HCT116 (cell line): ENCODE results near the gene RPAP3. TPM values are rescaled to one million over a fixed set of nuclear protein-coding genes. Genes with fewer than 3 reads are reported as not detected.

ENCODE experiments used
- ATAC-seq: fragments of 200-7000 bp; cut with Tn5 transposase; 2 replicates; pipeline ENCODE4 v1.9.1; 2020; ENCODE audit warnings: mild to moderate bottlenecking, moderate library complexity
- Bru-seq: library from RNA; stranded (reverse); fragments of 400-500 nt; gene quantifications from one replicate; lab custom pipeline; 2021; lab: Mats Ljungman, UMichigan
- BruChase-seq, 2 experiments: library from RNA; stranded (reverse); fragments of 400-500 nt; gene quantifications; one replicate each; lab custom pipeline; 2021; lab: Mats Ljungman, UMichigan
- BruUV-seq: library from RNA; stranded (reverse); fragments of 400-500 nt; replicated peaks from 2 replicates; lab custom pipeline; 2021; lab: Mats Ljungman, UMichigan
- CTCF ChIA-PET: fragments of 300-600 bp; sonication (Branson Sonifier 250); formaldehyde crosslinking; loops from one replicate; lab custom pipeline; 2021; ENCODE audit warnings: antibody characterized with exemption; lab: Charles Lee
- POLR2A ChIA-PET: fragments of 300-600, 350-600 bp; sonication (Branson Sonifier 250); formaldehyde crosslinking; loops from one replicate; lab custom pipeline; 2021; ENCODE audit warnings: antibody characterized with exemption; lab: Charles Lee
- RAD21 ChIA-PET, 2 experiments: fragments of 300-600 bp; sonication (Branson Sonifier 250); formaldehyde crosslinking; loops; one replicate each; lab custom pipeline; 2023; ENCODE audit warnings: low total read pairs in 2 of 2; ENCODE audit not compliant: uncharacterized antibody in 2 of 2, unreplicated experiment in 2 of 2, low non-redundant PET in 1 of 2; lab: Charles Lee
- DNase-seq: peaks from one replicate; pipeline ENCODE4 v3.0.0-alpha.2; 2010; ENCODE audit warnings: low read depth, low spot score
- H2AFZ ChIP-seq: fragments of 200-600 bp; shearing (Covaris generic), sonication (generic); 2 replicates; pipeline ENCODE4 v1.6.1; 2017; ENCODE audit warnings: low read depth, mixed run types, mixed read lengths, antibody characterized with exemption, low read length; ENCODE audit not compliant: poor library complexity, severe bottlenecking
- H3K27ac ChIP-seq: 2 replicates; pipeline ENCODE4 v1.5.1; 2012; ENCODE audit warnings: low read depth, low read length
- H3K27me3 ChIP-seq: fragments of 200-600 bp; sonication (generic); 2 replicates; pipeline ENCODE4 v1.6.1; 2016; ENCODE audit warnings: mixed run types, low read length, mixed read lengths; ENCODE audit not compliant: insufficient read depth
- H3K36me3 ChIP-seq, 2 experiments: fragments of 200-500 bp in 1 of 2; fragments of 200-600 bp in 1 of 2; sonication (Bioruptor generic) in 1 of 2; sonication (generic) in 1 of 2; 2 replicates each; pipeline versions ENCODE4 v1.5.1 to v1.6.1; 2014 to 2016; ENCODE audit warnings: low read length in 2 of 2, inconsistent platforms in 1 of 2, mixed read lengths in 1 of 2, mixed run types in 1 of 2; ENCODE audit not compliant: insufficient read depth in 2 of 2, control insufficient read depth in 1 of 2
- H3K4me1 ChIP-seq, 2 experiments: fragments of 200-600 bp in 1 of 2; sonication (generic) in 1 of 2; 2 replicates each; pipeline versions ENCODE4 v1.5.1 to v1.6.1; 2012 to 2017; ENCODE audit warnings: low read length in 2 of 2, inconsistent platforms in 1 of 2, mild to moderate bottlenecking in 1 of 2, mixed read lengths in 1 of 2, mixed run types in 1 of 2, moderate library complexity in 1 of 2; ENCODE audit not compliant: insufficient read depth in 2 of 2, control insufficient read depth in 1 of 2
- H3K4me2 ChIP-seq: fragments of 200-600 bp; sonication (generic); 2 replicates; pipeline ENCODE4 v1.6.1; 2017; ENCODE audit warnings: mixed run types, low read length, mixed read lengths
- H3K4me3 ChIP-seq, 2 experiments: fragments of 200-600 bp in 1 of 2; sonication (generic) in 1 of 2; replicated peaks in 1 of 2; 2 replicates each; pipeline ENCODE4 v1.5.1; 2011 to 2016; ENCODE audit warnings: low read length in 2 of 2, control low read depth in 1 of 2, low read depth in 1 of 2, mild to moderate bottlenecking in 1 of 2, mixed read lengths in 1 of 2, mixed run types in 1 of 2
- H3K79me2 ChIP-seq: fragments of 200-600 bp; sonication (generic); 2 replicates; pipeline ENCODE4 v1.6.1; 2017; ENCODE audit warnings: mild to moderate bottlenecking, mixed run types, low read length, moderate library complexity, mixed read lengths; ENCODE audit not compliant: insufficient read depth
- H3K9ac ChIP-seq: fragments of 200-600 bp; sonication (generic); 2 replicates; pipeline ENCODE4 v1.6.1; 2016; ENCODE audit warnings: low read length, mixed read lengths
- H3K9me2 ChIP-seq: fragments of 200-600 bp; sonication (generic), shearing (Covaris generic); 2 replicates; pipeline ENCODE4 v1.6.1; 2017; ENCODE audit warnings: mixed run types, mild to moderate bottlenecking, moderate library complexity; ENCODE audit not compliant: insufficient read depth
- H3K9me3 ChIP-seq, 2 experiments: fragments of 200-500 bp in 1 of 2; fragments of 200-600 bp in 1 of 2; sonication (Bioruptor generic) in 1 of 2; sonication (generic) in 1 of 2; 2 replicates each; pipeline ENCODE4 v1.6.1; 2014 to 2017; ENCODE audit warnings: low read length in 2 of 2, mixed read lengths in 2 of 2, inconsistent platforms in 1 of 2, low read depth in 1 of 2, mild to moderate bottlenecking in 1 of 2, mixed run types in 1 of 2, moderate library complexity in 1 of 2; ENCODE audit not compliant: control insufficient read depth in 1 of 2, insufficient read depth in 1 of 2
- H4K20me1 ChIP-seq: fragments of 200-600 bp; sonication (generic), shearing (Covaris generic); 2 replicates; pipeline ENCODE4 v1.6.1; 2017; ENCODE audit warnings: mixed run types, mild to moderate bottlenecking, moderate library complexity; ENCODE audit not compliant: insufficient read depth
- CEBPB ChIP-seq: IDR thresholded peaks from 2 replicates; pipeline ENCODE4 v1.6.1; 2012; ENCODE audit warnings: low read depth
- EGR1 ChIP-seq: IDR thresholded peaks from 2 replicates; pipeline ENCODE4 v1.6.1; 2012; ENCODE audit warnings: low read depth
- ELF1 ChIP-seq: IDR thresholded peaks from 2 replicates; pipeline ENCODE4 v1.6.1; 2012; ENCODE audit warnings: low read depth, borderline replicate concordance
- EZH2phosphoT487 ChIP-seq: fragments of 200-600 bp; IDR thresholded peaks from 2 replicates; pipeline ENCODE4 v1.6.1; 2018; ENCODE audit warnings: antibody characterized with exemption, borderline replicate concordance
- FOSL1 ChIP-seq: IDR thresholded peaks from 2 replicates; pipeline ENCODE4 v1.6.1; 2012; ENCODE audit warnings: low read depth
- JUND ChIP-seq: IDR thresholded peaks from 2 replicates; pipeline ENCODE4 v1.6.1; 2012
- RAD21 ChIP-seq: IDR thresholded peaks from 2 replicates; pipeline ENCODE4 v1.6.1; 2012; ENCODE audit warnings: low read depth, mild to moderate bottlenecking
- SIN3A ChIP-seq: IDR thresholded peaks from 2 replicates; pipeline ENCODE4 v1.6.1; 2012; ENCODE audit warnings: low read depth
- ZFX ChIP-seq: fragments of 450-650 bp; IDR thresholded peaks from 2 replicates; pipeline ENCODE4 v1.6.1; 2017
- ZNF274 ChIP-seq: fragments of 200-500 bp; sonication (Bioruptor generic); IDR thresholded peaks from 2 replicates; pipeline ENCODE4 v1.6.1; 2014; ENCODE audit warnings: mild to moderate bottlenecking, low read depth, low read length, inconsistent platforms
- intact Hi-C: fragments of 100-400 bp; cut with micrococcal nuclease; formaldehyde crosslinking; loops from 2 replicates; pipeline ENCODE4 v1.10.0; 2022
- long read RNA-seq: library from polyadenylated mRNA; unstranded; transcript quantifications from one replicate; pipeline ENCODE4 v2.0.0, GENCODE V29; 2021; ENCODE audit not compliant: unreplicated experiment
- polyA plus RNA-seq: library from polyadenylated mRNA; unstranded; fragments of >200 nt; gene quantifications from 2 replicates; pipeline ENCODE4 v1.2.1, GENCODE V29; 2012; ENCODE audit warnings: missing spikeins
- total RNA-seq: library from RNA; stranded (reverse); gene quantifications from one replicate; pipeline ENCODE4 v1.2.1, GENCODE V29; 2021; ENCODE audit not compliant: unreplicated experiment
- TF ChIP-seq, protein P1 (sequence below): IDR thresholded peaks from 2 replicates; pipeline ENCODE4 v1.6.1; 2011; ENCODE audit warnings: mild to moderate bottlenecking, low read length, moderate library complexity; ENCODE audit not compliant: insufficient replicate concordance; ENCODE audit errors: extremely low read depth
- TF ChIP-seq, protein P2 (sequence below): IDR thresholded peaks from 2 replicates; pipeline ENCODE4 v1.6.1; 2012; ENCODE audit warnings: low read depth
- TF ChIP-seq, protein P3 (sequence below), 3 experiments: fragments of 200-600 bp in 1 of 3; sonication (generic) in 1 of 3; IDR thresholded peaks in 2 of 3; conservative IDR thresholded peaks in 1 of 3; 2 replicates each; pipeline ENCODE4 v1.5.1; 2012 to 2017; ENCODE audit warnings: low read depth in 2 of 3, low read length in 2 of 3, antibody characterized with exemption in 1 of 3, borderline replicate concordance in 1 of 3, control low read depth in 1 of 3, mild to moderate bottlenecking in 1 of 3, mixed read lengths in 1 of 3, mixed run types in 1 of 3, moderate library complexity in 1 of 3; ENCODE audit not compliant: insufficient read depth in 1 of 3

The RPAP3 gene, protein sequence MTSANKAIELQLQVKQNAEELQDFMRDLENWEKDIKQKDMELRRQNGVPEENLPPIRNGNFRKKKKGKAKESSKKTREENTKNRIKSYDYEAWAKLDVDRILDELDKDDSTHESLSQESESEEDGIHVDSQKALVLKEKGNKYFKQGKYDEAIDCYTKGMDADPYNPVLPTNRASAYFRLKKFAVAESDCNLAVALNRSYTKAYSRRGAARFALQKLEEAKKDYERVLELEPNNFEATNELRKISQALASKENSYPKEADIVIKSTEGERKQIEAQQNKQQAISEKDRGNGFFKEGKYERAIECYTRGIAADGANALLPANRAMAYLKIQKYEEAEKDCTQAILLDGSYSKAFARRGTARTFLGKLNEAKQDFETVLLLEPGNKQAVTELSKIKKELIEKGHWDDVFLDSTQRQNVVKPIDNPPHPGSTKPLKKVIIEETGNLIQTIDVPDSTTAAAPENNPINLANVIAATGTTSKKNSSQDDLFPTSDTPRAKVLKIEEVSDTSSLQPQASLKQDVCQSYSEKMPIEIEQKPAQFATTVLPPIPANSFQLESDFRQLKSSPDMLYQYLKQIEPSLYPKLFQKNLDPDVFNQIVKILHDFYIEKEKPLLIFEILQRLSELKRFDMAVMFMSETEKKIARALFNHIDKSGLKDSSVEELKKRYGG
- 48.3 TPM for total RNA-seq
- 8.1 and 12.7 TPM in 2 replicates for polyA plus RNA-seq
- percentile 78 among the genes with signal in this experiment for Bru-seq, nascent RNA
- BruChase-seq, experiment 1, labeled RNA remaining after a 6-hour chase, result percentile 84 among the genes with signal in this experiment
- percentile 81 among the genes with signal in this experiment for BruChase-seq, experiment 2, labeled RNA remaining after a 2-hour chase
- long read RNA-seq, full-length matches to known transcripts, result 63 of 78 reads
- long read RNA-seq, partial matches to known transcripts, result 10 of 78 reads
- long read RNA-seq, other reads (novel, unspliced or antisense), result 5 of 78 reads

DNA sequence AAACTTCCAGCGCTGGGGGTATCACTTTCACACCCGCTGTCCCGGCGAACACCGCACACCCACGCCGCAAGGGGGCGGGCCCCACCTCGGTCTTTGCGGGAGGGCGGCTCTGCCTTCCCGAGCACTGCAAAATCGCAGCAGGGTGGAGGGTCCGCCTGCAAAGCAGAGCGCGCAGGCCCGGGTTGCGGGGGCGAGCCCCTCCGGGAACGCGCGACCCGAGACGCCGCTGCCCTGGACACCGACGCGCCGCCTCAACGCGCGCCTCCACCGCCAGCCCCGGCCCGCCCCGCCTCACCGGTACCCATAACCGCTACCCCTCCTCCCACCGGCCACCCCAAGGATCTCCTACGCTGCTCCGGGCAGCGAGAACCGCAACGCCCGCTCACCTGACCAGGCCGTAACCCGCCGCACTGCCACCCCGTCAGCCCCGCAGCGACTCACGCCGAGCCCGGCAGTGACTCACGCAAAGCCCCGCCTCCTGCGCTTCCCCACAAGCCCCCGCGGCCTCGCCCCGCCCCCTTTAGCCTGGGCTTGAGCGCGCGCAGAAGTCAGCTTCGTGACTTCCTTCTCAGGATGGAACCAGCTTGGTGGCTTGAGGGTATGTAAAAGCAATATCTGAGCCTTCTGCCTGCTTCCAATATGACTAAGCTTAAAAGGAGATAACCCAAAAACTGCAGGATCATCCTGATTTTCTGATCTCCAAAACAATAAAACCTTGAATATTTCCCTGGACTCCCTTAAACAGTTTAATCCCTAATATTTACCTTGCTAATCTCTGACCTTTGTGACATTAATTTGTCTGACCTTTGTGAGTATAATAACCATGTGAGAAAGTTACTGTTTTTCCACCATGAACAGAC is at the start of gene RPAP3:
Gene RPAP3, minus strand, starts transcription at position 465 of the 860 bp plus-strand sequence. CDS start 3,190 bp downstream, outside the sequence.
- no TSS peak for BruUV-seq
- Histone ChIP-seq H3K4me2 (peak within 1 kb of the TSS; percentile 89), H3K4me1 (peaks cover 5 to 16% of the 10 kb centered on the region in 2 experiments; a peak in 3 of 4 replicates), H3K27ac (peak within 1 kb of the TSS; percentile 80), H3K9me3 (no peaks in the 10 kb centered on the region), H3K36me3 (no peaks in the 10 kb centered on the region; a peak in 1 of 4 replicates), H3K9ac (peak within 1 kb of the TSS; percentile 75), H3K4me3 (peak within 1 kb of the TSS; percentile 67 to 78), H2AFZ (peak within 1 kb of the TSS; percentile 41), H3K9me2 (no peaks in the 10 kb centered on the region), H3K27me3 (no peaks in the 10 kb centered on the region), H3K79me2 (peaks cover 40% of the 10 kb centered on the region), H4K20me1 (no peaks in the 10 kb centered on the region)
- POLR2A ChIA-PET, result interaction anchor here (0.9 to 1.0 kb wide), 3 partner anchors 13 to 133 kb away, joined by 3 to 4 read pairs (median 3); no protein-coding TSS in a partner anchor
- CTCF ChIA-PET, result interaction anchor here (0.9 to 2.7 kb wide), 2 partner anchors 10 to 61 kb away, joined by 3 to 9 read pairs; no protein-coding TSS in a partner anchor
- peak; percentile 76 for DNase-seq
- ATAC-seq, result peak; percentile 98
- intact Hi-C loops, result no loop called here
- RAD21 ChIA-PET, result no interaction called here
- TF ChIP-seq ELF1 (no peak), ZFX (peak; percentile 77), ZNF274 (no peak), FOSL1 (peak; percentile 49), EZH2phosphoT487 (no peak), JUND (peak; percentile 65), RAD21 (0 out of 2 replicates have a peak, but pooled peaks have one; percentile 3), SIN3A (peak; percentile 68), CEBPB (no peak), EGR1 (peak; percentile 71)
- TF ChIP-seq, protein P1, sequence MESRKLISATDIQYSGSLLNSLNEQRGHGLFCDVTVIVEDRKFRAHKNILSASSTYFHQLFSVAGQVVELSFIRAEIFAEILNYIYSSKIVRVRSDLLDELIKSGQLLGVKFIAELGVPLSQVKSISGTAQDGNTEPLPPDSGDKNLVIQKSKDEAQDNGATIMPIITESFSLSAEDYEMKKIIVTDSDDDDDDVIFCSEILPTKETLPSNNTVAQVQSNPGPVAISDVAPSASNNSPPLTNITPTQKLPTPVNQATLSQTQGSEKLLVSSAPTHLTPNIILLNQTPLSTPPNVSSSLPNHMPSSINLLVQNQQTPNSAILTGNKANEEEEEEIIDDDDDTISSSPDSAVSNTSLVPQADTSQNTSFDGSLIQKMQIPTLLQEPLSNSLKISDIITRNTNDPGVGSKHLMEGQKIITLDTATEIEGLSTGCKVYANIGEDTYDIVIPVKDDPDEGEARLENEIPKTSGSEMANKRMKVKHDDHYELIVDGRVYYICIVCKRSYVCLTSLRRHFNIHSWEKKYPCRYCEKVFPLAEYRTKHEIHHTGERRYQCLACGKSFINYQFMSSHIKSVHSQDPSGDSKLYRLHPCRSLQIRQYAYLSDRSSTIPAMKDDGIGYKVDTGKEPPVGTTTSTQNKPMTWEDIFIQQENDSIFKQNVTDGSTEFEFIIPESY, result no peak
- TF ChIP-seq, protein P2, sequence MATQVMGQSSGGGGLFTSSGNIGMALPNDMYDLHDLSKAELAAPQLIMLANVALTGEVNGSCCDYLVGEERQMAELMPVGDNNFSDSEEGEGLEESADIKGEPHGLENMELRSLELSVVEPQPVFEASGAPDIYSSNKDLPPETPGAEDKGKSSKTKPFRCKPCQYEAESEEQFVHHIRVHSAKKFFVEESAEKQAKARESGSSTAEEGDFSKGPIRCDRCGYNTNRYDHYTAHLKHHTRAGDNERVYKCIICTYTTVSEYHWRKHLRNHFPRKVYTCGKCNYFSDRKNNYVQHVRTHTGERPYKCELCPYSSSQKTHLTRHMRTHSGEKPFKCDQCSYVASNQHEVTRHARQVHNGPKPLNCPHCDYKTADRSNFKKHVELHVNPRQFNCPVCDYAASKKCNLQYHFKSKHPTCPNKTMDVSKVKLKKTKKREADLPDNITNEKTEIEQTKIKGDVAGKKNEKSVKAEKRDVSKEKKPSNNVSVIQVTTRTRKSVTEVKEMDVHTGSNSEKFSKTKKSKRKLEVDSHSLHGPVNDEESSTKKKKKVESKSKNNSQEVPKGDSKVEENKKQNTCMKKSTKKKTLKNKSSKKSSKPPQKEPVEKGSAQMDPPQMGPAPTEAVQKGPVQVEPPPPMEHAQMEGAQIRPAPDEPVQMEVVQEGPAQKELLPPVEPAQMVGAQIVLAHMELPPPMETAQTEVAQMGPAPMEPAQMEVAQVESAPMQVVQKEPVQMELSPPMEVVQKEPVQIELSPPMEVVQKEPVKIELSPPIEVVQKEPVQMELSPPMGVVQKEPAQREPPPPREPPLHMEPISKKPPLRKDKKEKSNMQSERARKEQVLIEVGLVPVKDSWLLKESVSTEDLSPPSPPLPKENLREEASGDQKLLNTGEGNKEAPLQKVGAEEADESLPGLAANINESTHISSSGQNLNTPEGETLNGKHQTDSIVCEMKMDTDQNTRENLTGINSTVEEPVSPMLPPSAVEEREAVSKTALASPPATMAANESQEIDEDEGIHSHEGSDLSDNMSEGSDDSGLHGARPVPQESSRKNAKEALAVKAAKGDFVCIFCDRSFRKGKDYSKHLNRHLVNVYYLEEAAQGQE, result no peak
- TF ChIP-seq, protein P3, sequence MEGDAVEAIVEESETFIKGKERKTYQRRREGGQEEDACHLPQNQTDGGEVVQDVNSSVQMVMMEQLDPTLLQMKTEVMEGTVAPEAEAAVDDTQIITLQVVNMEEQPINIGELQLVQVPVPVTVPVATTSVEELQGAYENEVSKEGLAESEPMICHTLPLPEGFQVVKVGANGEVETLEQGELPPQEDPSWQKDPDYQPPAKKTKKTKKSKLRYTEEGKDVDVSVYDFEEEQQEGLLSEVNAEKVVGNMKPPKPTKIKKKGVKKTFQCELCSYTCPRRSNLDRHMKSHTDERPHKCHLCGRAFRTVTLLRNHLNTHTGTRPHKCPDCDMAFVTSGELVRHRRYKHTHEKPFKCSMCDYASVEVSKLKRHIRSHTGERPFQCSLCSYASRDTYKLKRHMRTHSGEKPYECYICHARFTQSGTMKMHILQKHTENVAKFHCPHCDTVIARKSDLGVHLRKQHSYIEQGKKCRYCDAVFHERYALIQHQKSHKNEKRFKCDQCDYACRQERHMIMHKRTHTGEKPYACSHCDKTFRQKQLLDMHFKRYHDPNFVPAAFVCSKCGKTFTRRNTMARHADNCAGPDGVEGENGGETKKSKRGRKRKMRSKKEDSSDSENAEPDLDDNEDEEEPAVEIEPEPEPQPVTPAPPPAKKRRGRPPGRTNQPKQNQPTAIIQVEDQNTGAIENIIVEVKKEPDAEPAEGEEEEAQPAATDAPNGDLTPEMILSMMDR (IDR thresholded peaks at IDR 0.05 in 2 of 3, conservative IDR thresholded peaks at IDR 0.05 in 1 of 3; ENCODE audit: borderline replicate concordance in 1 of 3, insufficient read depth in 1 of 3, low read depth in 2 of 3, low read length in 2 of 3), result peak; percentile 4 to 56 (median 54); a peak in 4 of 6 replicates
